Hepatocyte (in vitro differentiated cells): Measurements from ENCODE around the gene MESD. TPM values are rescaled to one million over a fixed set of nuclear protein-coding genes. Genes with fewer than 3 reads are reported as not detected.

ENCODE experiments used
- DNase-seq: peaks from one replicate; pipeline ENCODE4 v3.0.0-alpha.2; 2016; ENCODE audit warnings: low spot score
- H2AFZ ChIP-seq: fragments of 200-600 bp; sonication (generic); 2 replicates; pipeline ENCODE4 v1.6.0; 2016; ENCODE audit warnings: antibody characterized with exemption, mild to moderate bottlenecking
- H3K27ac ChIP-seq: fragments of 200-600 bp; sonication (generic); 2 replicates; pipeline ENCODE4 v1.5.1; 2016; ENCODE audit warnings: mild to moderate bottlenecking
- H3K27me3 ChIP-seq: fragments of 200-600 bp; sonication (generic); 2 replicates; pipeline ENCODE4 v1.6.1; 2016
- H3K36me3 ChIP-seq: fragments of 200-600 bp; sonication (generic); replicated peaks from 2 replicates; pipeline ENCODE4 v1.5.1; 2016; ENCODE audit warnings: low read depth; ENCODE audit not compliant: insufficient read depth
- H3K4me1 ChIP-seq: fragments of 200-600 bp; sonication (generic); 2 replicates; pipeline ENCODE4 v1.5.1; 2016; ENCODE audit warnings: mild to moderate bottlenecking, moderate library complexity; ENCODE audit not compliant: insufficient read depth
- H3K4me2 ChIP-seq: fragments of 200-600 bp; sonication (generic); 2 replicates; pipeline ENCODE4 v1.6.0; 2016
- H3K4me3 ChIP-seq: fragments of 200-600 bp; sonication (generic); 2 replicates; pipeline ENCODE4 v1.5.1; 2016; ENCODE audit warnings: mild to moderate bottlenecking
- H3K79me2 ChIP-seq: fragments of 200-600 bp; sonication (generic); 2 replicates; pipeline ENCODE4 v1.6.0; 2017; ENCODE audit warnings: mild to moderate bottlenecking
- H3K9me2 ChIP-seq: fragments of 200-600 bp; sonication (generic); replicated peaks from 2 replicates; pipeline ENCODE4 v1.6.0; 2017; ENCODE audit warnings: mild to moderate bottlenecking; ENCODE audit not compliant: insufficient read depth
- H3K9me3 ChIP-seq: fragments of 200-600 bp; sonication (generic); 2 replicates; pipeline ENCODE4 v1.5.1; 2016; ENCODE audit warnings: low read depth, mild to moderate bottlenecking
- H4K20me1 ChIP-seq: fragments of 200-600 bp; sonication (generic); 2 replicates; pipeline ENCODE4 v1.6.0; 2016; ENCODE audit warnings: mild to moderate bottlenecking; ENCODE audit not compliant: insufficient read depth, poor library complexity, severe bottlenecking
- CTCF ChIP-seq: fragments of 200-600 bp; sonication (generic); IDR thresholded peaks from 2 replicates; pipeline ENCODE4 v1.5.1; 2016; ENCODE audit warnings: antibody characterized with exemption, mild to moderate bottlenecking; ENCODE audit not compliant: poor library complexity
- EZH2 ChIP-seq: fragments of 200-600 bp; sonication (generic); IDR thresholded peaks from 2 replicates; pipeline ENCODE4 v1.6.1; 2016; ENCODE audit warnings: antibody characterized with exemption, mild to moderate bottlenecking, borderline replicate concordance
- EZH2phosphoT487 ChIP-seq: fragments of 200-600 bp; sonication (generic); IDR thresholded peaks from one replicate; pipeline ENCODE4 v1.6.1; 2018; ENCODE audit warnings: antibody characterized with exemption, mild to moderate bottlenecking, low read depth, moderate library complexity; ENCODE audit not compliant: unreplicated experiment, severe bottlenecking
- WGBS: methylation state at CpG from one replicate; pipeline ENCODE4 v1.1.6; 2016; ENCODE audit warnings: low lambda C conversion rate; ENCODE audit errors: missing lambda C conversion rate; 5-methylcytosine and 5-hydroxymethylcytosine counted together
- polyA plus RNA-seq: library from polyadenylated mRNA; unstranded; fragments of >200 nt; fragmentation: Nextera tagmentation; extraction: Ambion mirVana; gene quantifications from 2 replicates; pipeline ENCODE4 v1.2.1, GENCODE V29; 2016
- total RNA-seq: library from RNA; depleted of rRNA; stranded (reverse); fragments of >200 nt; gene quantifications from 2 replicates; pipeline ENCODE4 v1.2.3, GENCODE V29; 2014

MESD gene
- total and polyA plus RNA-seq, 2 experiments from 2014 or later: 27.1 to 52.2 TPM

DNA sequence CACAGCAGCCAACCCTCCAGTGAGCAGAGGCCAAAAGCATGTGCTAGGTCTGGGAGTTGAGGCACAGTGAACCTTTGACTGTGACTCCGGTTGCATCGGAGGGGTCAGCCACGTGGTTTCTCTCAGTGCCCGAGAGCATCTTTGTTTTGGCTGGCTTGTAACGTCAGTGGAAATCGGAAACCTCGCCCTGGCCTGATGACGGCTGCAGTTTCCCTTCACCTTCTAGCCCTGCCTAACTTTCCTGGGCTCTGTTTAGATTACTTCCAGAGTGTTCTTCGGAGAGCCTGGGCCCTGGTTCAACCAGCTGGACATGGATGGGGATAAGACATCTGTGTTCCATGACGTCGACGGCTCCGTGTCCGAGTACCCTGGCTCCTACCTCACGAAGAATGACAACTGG, 56.6 kb downstream of the MESD start:
- TF ChIP-seq EZH2phosphoT487 (no peak), EZH2 (no peak), CTCF (no peak)
- Histone ChIP-seq H3K27me3 (no peaks in the 10 kb centered on the region), H3K79me2 (no peaks in the 10 kb centered on the region), H3K9me2 (no peaks in the 10 kb centered on the region), H3K4me3 (no peak overlapping the region), H2AFZ (no peak overlapping the region), H3K4me1 (peaks cover 4% of the 10 kb centered on the region), H3K36me3 (no peaks in the 10 kb centered on the region), H4K20me1 (no peaks in the 10 kb centered on the region), H3K4me2 (no peak overlapping the region), H3K9me3 (no peaks in the 10 kb centered on the region), H3K27ac (peak overlapping the region; percentile 43)
- WGBS: 64% methylated on average over 15 of the region's 15 CpGs
- DNase-seq: no peak

- H3K79me2 ChIP-seq: no peaks in the 10 kb centered on the region
- no peaks in the 10 kb centered on the region for H3K27me3 ChIP-seq
- no peak for DNase-seq
- H3K4me3 ChIP-seq: no peak overlapping the region
- H3K27ac ChIP-seq: peak overlapping the region; percentile 43
- no peak overlapping the region for H3K4me2 ChIP-seq
- peaks cover 4% of the 10 kb centered on the region for H3K4me1 ChIP-seq
- H3K9me3 ChIP-seq: no peaks in the 10 kb centered on the region
- TF ChIP-seq EZH2 (no peak), CTCF (no peak), EZH2phosphoT487 (no peak)
- H3K9me2 ChIP-seq: no peaks in the 10 kb centered on the region
- H3K36me3 ChIP-seq: no peaks in the 10 kb centered on the region
- WGBS: 63% methylated on average over 5 of the region's 5 CpGs
- H2AFZ ChIP-seq: no peak overlapping the region
- no peaks in the 10 kb centered on the region for H4K20me1 ChIP-seq
These were observed 57.2 kb downstream of the MESD start for GRCh38 chr15:80932513-80932815.

GRCh38 chr15:80931721-80932512, 57.7 kb downstream of the MESD start:
- H2AFZ ChIP-seq: no peak overlapping the region
- H3K79me2 ChIP-seq: no peaks in the 10 kb centered on the region
- H3K4me1 ChIP-seq: peaks cover 4% of the 10 kb centered on the region
- TF ChIP-seq EZH2 (no peak), CTCF (no peak), EZH2phosphoT487 (no peak)
- H3K27me3 ChIP-seq: no peaks in the 10 kb centered on the region
- no peak overlapping the region for H3K4me2 ChIP-seq
- no peaks in the 10 kb centered on the region for H3K9me3 ChIP-seq
- DNase-seq: no peak
- no peak overlapping the region for H3K4me3 ChIP-seq
- no peaks in the 10 kb centered on the region for H3K9me2 ChIP-seq
- peak overlapping the region; percentile 43 for H3K27ac ChIP-seq
- no peaks in the 10 kb centered on the region for H3K36me3 ChIP-seq
- 90% methylated on average over 20 of the region's 20 CpGs for WGBS
- H4K20me1 ChIP-seq: no peaks in the 10 kb centered on the region

- Histone ChIP-seq H3K4me2 (no peak overlapping the region), H2AFZ (no peak overlapping the region), H3K36me3 (no peaks in the 10 kb centered on the region), H3K79me2 (no peaks in the 10 kb centered on the region), H3K4me3 (no peak overlapping the region), H4K20me1 (no peaks in the 10 kb centered on the region), H3K27ac (no peak overlapping the region), H3K27me3 (no peaks in the 10 kb centered on the region), H3K9me3 (no peaks in the 10 kb centered on the region), H3K4me1 (peaks cover 4% of the 10 kb centered on the region), H3K9me2 (no peaks in the 10 kb centered on the region)
- DNase-seq: no peak
- TF ChIP-seq CTCF: no peak
- no peak for TF ChIP-seq EZH2phosphoT487
- no peak for TF ChIP-seq EZH2
- WGBS: 94% methylated on average over 2 of the region's 2 CpGs
These were observed 58.4 kb downstream of the MESD start for GRCh38 chr15:80931191-80931590.
